Esophagus squamous epithelium (tissue), 4 donors: ENCODE measurements around the gene EHD4.

Source experiments
- CTCF ChIP-seq, 6 experiments: fragments of 450-650 bp in 4 of 6; fragments of 200-600 bp in 2 of 6; sonication (generic) in 2 of 6; IDR thresholded peaks; one replicate each; pipeline ENCODE4 v1.5.1; 2016 to 2019; ENCODE audit warnings: antibody characterized with exemption in 6 of 6, mild to moderate bottlenecking in 4 of 6, moderate library complexity in 4 of 6
- POLR2A ChIP-seq, 4 donors: fragments of 450-650 bp; IDR thresholded peaks; one replicate each; pipeline ENCODE4 v1.6.1; 2017; ENCODE audit warnings: antibody characterized with exemption in 4 of 4, mild to moderate bottlenecking in 4 of 4, moderate library complexity in 3 of 4

DNA sequence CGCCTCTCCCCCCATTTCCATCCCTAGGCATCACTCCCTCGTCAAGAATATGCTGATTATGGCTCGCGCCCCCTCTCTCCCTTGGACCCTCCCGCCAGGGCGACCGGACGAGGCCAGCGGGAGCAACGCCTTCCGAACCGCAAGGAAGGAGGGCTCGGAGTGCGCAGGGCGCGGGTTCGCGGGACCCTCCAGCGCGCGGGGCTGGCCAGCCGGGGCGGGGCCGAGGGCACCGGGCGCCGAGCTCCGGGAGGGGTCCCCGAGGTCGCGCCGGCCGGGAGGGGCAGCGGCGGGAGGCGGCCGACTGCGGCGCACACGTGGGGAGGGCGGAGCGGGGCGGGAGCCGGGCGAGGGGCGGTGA lies 483 bp downstream of the EHD4 start:
- TF ChIP-seq CTCF (IDR thresholded peaks at IDR 0.05): no peak
- no peak for TF ChIP-seq POLR2A (IDR thresholded peaks at IDR 0.05)
